ENCODE results near the gene PLEKHJ1.

GRCh38 chr19:2274185-2274711 is 38.1 kb upstream of the PLEKHJ1 start:
- no peak for TF ChIP-seq CTCF (conservative IDR thresholded peaks at IDR 0.05)
- no peak for TF ChIP-seq ZFX (IDR thresholded peaks at IDR 0.05)

Measured in C4-2B (cell line).